Activated CD8-positive, alpha-beta memory T cell treated with anti-CD3 and anti-CD28 coated beads, Interleukin-2, amount 10 ng/mL, durations not matched to agents 7 days and 5 days (primary cell): Measurements from ENCODE around the gene ALG11. TPM values are rescaled to one million over a fixed set of nuclear protein-coding genes. Genes with fewer than 3 reads are reported as not detected.
"Not testable (repeated sequence)": the region's sequence is repeated elsewhere in the genome, so short reads cannot be mapped to it uniquely, and the experiment has no call there.

Source experiments
- ATAC-seq: fragments of 150-1000 bp; cut with Tn5 transposase; one replicate; pipeline ENCODE4 v1.10.0; 2021; ENCODE audit warnings: moderate library complexity
- CTCF ChIA-PET: fragments of 350-600 bp; sonication (Branson Sonifier 250); formaldehyde crosslinking; loops from one replicate; lab custom pipeline; 2021; ENCODE audit warnings: antibody characterized with exemption; lab: Charles Lee
- DNase-seq: peaks from one replicate; pipeline ENCODE4 v3.0.0-alpha.2; 2020
- H3K27ac Mint-ChIP-seq: one replicate; pipeline ENCODE4 v1.8.0; 2021; ENCODE audit warnings: mild to moderate bottlenecking, mixed read lengths
- H3K27me3 Mint-ChIP-seq: one replicate; pipeline ENCODE4 v1.8.0; 2021; ENCODE audit warnings: mixed read lengths
- H3K36me3 Mint-ChIP-seq: one replicate; pipeline ENCODE4 v1.8.0; 2021; ENCODE audit warnings: mild to moderate bottlenecking, mixed read lengths
- H3K4me1 Mint-ChIP-seq: one replicate; pipeline ENCODE4 v1.8.0; 2021; ENCODE audit warnings: mixed read lengths
- H3K4me3 Mint-ChIP-seq: one replicate; pipeline ENCODE4 v1.8.0; 2021; ENCODE audit warnings: mild to moderate bottlenecking, moderate library complexity, mixed read lengths
- H3K9me3 Mint-ChIP-seq: one replicate; pipeline ENCODE4 v1.8.0; 2022; ENCODE audit warnings: low read depth, mixed read lengths
- total RNA-seq, 2 experiments: library from RNA; stranded (reverse); gene quantifications; one replicate each; pipeline ENCODE4 v1.2.3, GENCODE V29; 2021

The ALG11 gene
- total RNA-seq, 2 experiments from 2014 or later: 23.9 to 28.9 TPM

GRCh38 chr13:52024481-52024880, 12.3 kb downstream of the ALG11 start, which contains the start of gene UTP14C:
UTP14C (plus strand) TSS chr13:52024691; CDS start chr13:52028805, 4,114 bp downstream.
- Mint-ChIP-seq H3K4me1 (peaks cover 2% of the 10 kb centered on the region), H3K27me3 (no peaks in the 10 kb centered on the region), H3K27ac (no peak within 1 kb of the TSS), H3K4me3 (no peak within 1 kb of the TSS), H3K9me3 (peaks cover 3% of the 10 kb centered on the region), H3K36me3 (peaks cover 73% of the 10 kb centered on the region)
- ATAC-seq (no peak), DNase-seq (no peak)
- CTCF ChIA-PET: no interaction called here

- no peak for ATAC-seq
- Mint-ChIP-seq H3K4me3 (no peak overlapping the region), H3K9me3 (peaks cover 3% of the 10 kb centered on the region), H3K27ac (no peak overlapping the region), H3K4me1 (peaks cover 12% of the 10 kb centered on the region), H3K36me3 (peaks cover 72% of the 10 kb centered on the region), H3K27me3 (no peaks in the 10 kb centered on the region)
- CTCF ChIA-PET: no interaction called here
- DNase-seq: no peak
Measured at GRCh38 chr13:52025475-52026245, 13.5 kb downstream of the ALG11 start.

GRCh38 chr13:52026246-52026626, 14.0 kb downstream of the ALG11 start:
- no peak for ATAC-seq
- Mint-ChIP-seq H3K4me3 (no peak overlapping the region), H3K4me1 (peaks cover 15% of the 10 kb centered on the region), H3K9me3 (peaks cover 3% of the 10 kb centered on the region), H3K27me3 (no peaks in the 10 kb centered on the region), H3K36me3 (peaks cover 68% of the 10 kb centered on the region), H3K27ac (no peak overlapping the region)
- no peak for DNase-seq
- CTCF ChIA-PET: no interaction called here

GRCh38 chr13:52027832-52028231, 15.6 kb downstream of the ALG11 start:
- H3K27me3 Mint-ChIP-seq: no peaks in the 10 kb centered on the region
- peaks cover 61% of the 10 kb centered on the region for H3K36me3 Mint-ChIP-seq
- no peak overlapping the region for H3K4me3 Mint-ChIP-seq
- H3K4me1 Mint-ChIP-seq: peaks cover 15% of the 10 kb centered on the region
- H3K9me3 Mint-ChIP-seq: peaks cover 3% of the 10 kb centered on the region
- no peak overlapping the region for H3K27ac Mint-ChIP-seq
- DNase-seq: no peak
- CTCF ChIA-PET: no interaction called here
- ATAC-seq: no peak

- CTCF ChIA-PET: no interaction called here
- no peak overlapping the region for H3K27ac Mint-ChIP-seq
- H3K27me3 Mint-ChIP-seq: no peaks in the 10 kb centered on the region
- DNase-seq (no peak), ATAC-seq (no peak)
- peaks cover 3% of the 10 kb centered on the region for H3K9me3 Mint-ChIP-seq
- peaks cover 49% of the 10 kb centered on the region for H3K36me3 Mint-ChIP-seq
- no peak overlapping the region for H3K4me3 Mint-ChIP-seq
- H3K4me1 Mint-ChIP-seq: peaks cover 15% of the 10 kb centered on the region
Measured at GRCh38 chr13:52029569-52029968, 17.4 kb downstream of the ALG11 start.

- peaks cover 41% of the 10 kb centered on the region for H3K36me3 Mint-ChIP-seq
- H3K4me3 Mint-ChIP-seq, H3K9me3 Mint-ChIP-seq, H3K27me3 Mint-ChIP-seq, CTCF ChIA-PET, ATAC-seq, H3K27ac Mint-ChIP-seq, DNase-seq: not testable (repeated sequence)
- H3K4me1 Mint-ChIP-seq: peaks cover 17% of the 10 kb centered on the region
Measured at GRCh38 chr13:52030401-52030800, 18.2 kb downstream of the ALG11 start.

GRCh38 chr13:52033039-52033438, 20.8 kb downstream of the ALG11 start:
- ATAC-seq: no peak
- Mint-ChIP-seq H3K4me1 (peaks cover 15% of the 10 kb centered on the region), H3K27ac (no peak overlapping the region), H3K27me3 (no peaks in the 10 kb centered on the region), H3K4me3 (no peak overlapping the region), H3K36me3 (peaks cover 21% of the 10 kb centered on the region), H3K9me3 (no peaks in the 10 kb centered on the region)
- CTCF ChIA-PET: interaction anchor here (1.4 kb wide), 1 partner anchor 94 kb away, joined by 3 read pairs; no protein-coding TSS in a partner anchor
- no peak for DNase-seq

GRCh38 chr13:52034616-52035226, 22.5 kb downstream of the ALG11 start:
- Mint-ChIP-seq H3K9me3 (no peaks in the 10 kb centered on the region), H3K27ac (no peak overlapping the region), H3K36me3 (peaks cover 7% of the 10 kb centered on the region), H3K27me3 (no peaks in the 10 kb centered on the region), H3K4me3 (no peak overlapping the region), H3K4me1 (peaks cover 14% of the 10 kb centered on the region)
- ATAC-seq: no peak
- CTCF ChIA-PET: no interaction called here
- DNase-seq: no peak

GRCh38 chr13:52036037-52036436, 23.8 kb downstream of the ALG11 start:
- CTCF ChIA-PET: no interaction called here
- H3K27me3 Mint-ChIP-seq: no peaks in the 10 kb centered on the region
- no peaks in the 10 kb centered on the region for H3K9me3 Mint-ChIP-seq
- ATAC-seq (no peak), DNase-seq (no peak)
- no peak overlapping the region for H3K4me3 Mint-ChIP-seq
- H3K4me1 Mint-ChIP-seq: peaks cover 2% of the 10 kb centered on the region
- peaks cover 4% of the 10 kb centered on the region for H3K36me3 Mint-ChIP-seq
- H3K27ac Mint-ChIP-seq: no peak overlapping the region

GRCh38 chr13:52043675-52044074, 31.5 kb downstream of the ALG11 start:
- Mint-ChIP-seq H3K27ac (no peak overlapping the region), H3K36me3 (peaks cover 4% of the 10 kb centered on the region), H3K4me3 (no peak overlapping the region), H3K4me1 (no peaks in the 10 kb centered on the region), H3K9me3 (no peaks in the 10 kb centered on the region), H3K27me3 (no peaks in the 10 kb centered on the region)
- ATAC-seq (no peak), DNase-seq (no peak)
- CTCF ChIA-PET: no interaction called here

GRCh38 chr13:52047463-52047862, 35.3 kb downstream of the ALG11 start:
- Mint-ChIP-seq H3K27ac (no peak overlapping the region), H3K4me3 (no peak overlapping the region), H3K9me3 (no peaks in the 10 kb centered on the region), H3K36me3 (no peaks in the 10 kb centered on the region), H3K4me1 (no peaks in the 10 kb centered on the region), H3K27me3 (peaks cover 5% of the 10 kb centered on the region)
- DNase-seq: no peak
- CTCF ChIA-PET: no interaction called here
- ATAC-seq: no peak

GRCh38 chr13:52048516-52048915, 36.3 kb downstream of the ALG11 start:
- no peak overlapping the region for H3K27ac Mint-ChIP-seq
- peaks cover 5% of the 10 kb centered on the region for H3K27me3 Mint-ChIP-seq
- H3K4me1 Mint-ChIP-seq: no peaks in the 10 kb centered on the region
- DNase-seq (no peak), ATAC-seq (no peak)
- H3K4me3 Mint-ChIP-seq: no peak overlapping the region
- CTCF ChIA-PET: no interaction called here
- no peaks in the 10 kb centered on the region for H3K36me3 Mint-ChIP-seq
- no peaks in the 10 kb centered on the region for H3K9me3 Mint-ChIP-seq

GRCh38 chr13:52051400-52051799, 39.2 kb downstream of the ALG11 start:
- ATAC-seq (no peak), DNase-seq (no peak)
- peaks cover 5% of the 10 kb centered on the region for H3K27me3 Mint-ChIP-seq
- H3K4me1 Mint-ChIP-seq: no peaks in the 10 kb centered on the region
- no peak overlapping the region for H3K4me3 Mint-ChIP-seq
- CTCF ChIA-PET: no interaction called here
- H3K27ac Mint-ChIP-seq: no peak overlapping the region
- H3K9me3 Mint-ChIP-seq: peaks cover 2% of the 10 kb centered on the region
- no peaks in the 10 kb centered on the region for H3K36me3 Mint-ChIP-seq

GRCh38 chr13:52053460-52053859, 41.3 kb downstream of the ALG11 start:
- DNase-seq (no peak), ATAC-seq (no peak)
- no peak overlapping the region for H3K27ac Mint-ChIP-seq
- H3K9me3 Mint-ChIP-seq: peaks cover 2% of the 10 kb centered on the region
- no peak overlapping the region for H3K4me3 Mint-ChIP-seq
- CTCF ChIA-PET: no interaction called here
- no peaks in the 10 kb centered on the region for H3K36me3 Mint-ChIP-seq
- peaks cover 5% of the 10 kb centered on the region for H3K27me3 Mint-ChIP-seq
- no peaks in the 10 kb centered on the region for H3K4me1 Mint-ChIP-seq
